Mesendoderm (in vitro differentiated cells): Measurements from ENCODE around the gene NELL2.

Experiments
- DNase-seq: peaks from one replicate; pipeline ENCODE4 v3.0.0; 2013
- H2AK5ac ChIP-seq: 2 replicates; pipeline ENCODE4 v1.6.1; 2013; ENCODE audit warnings: low read length, inconsistent platforms
- H2BK120ac ChIP-seq: 2 replicates; pipeline ENCODE4 v1.6.1; 2013; ENCODE audit warnings: low read depth, mild to moderate bottlenecking, low read length, moderate library complexity, mixed read lengths
- H2BK15ac ChIP-seq: replicated peaks from 2 replicates; pipeline ENCODE4 v1.6.1; 2013; ENCODE audit warnings: low read depth, mild to moderate bottlenecking, moderate library complexity
- H2BK5ac ChIP-seq: 2 replicates; pipeline ENCODE4 v1.6.1; 2013; ENCODE audit warnings: low read length, inconsistent platforms
- H3K18ac ChIP-seq: 2 replicates; pipeline ENCODE4 v1.6.1; 2013; ENCODE audit warnings: mild to moderate bottlenecking, low read length, mixed read lengths
- H3K23ac ChIP-seq: one replicate; pipeline ENCODE4 v1.6.1; 2013; ENCODE audit warnings: low read length
- H3K27ac ChIP-seq: 2 replicates; pipeline ENCODE4 v1.5.1; 2013; ENCODE audit warnings: low read depth, mild to moderate bottlenecking, inconsistent platforms, low read length, moderate library complexity
- H3K27me3 ChIP-seq: 2 replicates; pipeline ENCODE4 v1.6.1; 2013; ENCODE audit warnings: low read length, control low read depth, mild to moderate bottlenecking, inconsistent platforms; ENCODE audit not compliant: insufficient read depth, poor library complexity
- H3K36me3 ChIP-seq: 2 replicates; pipeline ENCODE4 v1.6.1; 2013; ENCODE audit warnings: low read length, inconsistent platforms; ENCODE audit not compliant: control insufficient read depth, insufficient read depth
- H3K4ac ChIP-seq: one replicate; pipeline ENCODE4 v1.6.1; 2013; ENCODE audit warnings: low read depth, mild to moderate bottlenecking, low read length, moderate library complexity
- H3K4me1 ChIP-seq: 2 replicates; pipeline ENCODE4 v1.6.1; 2013; ENCODE audit warnings: low read depth, low read length, inconsistent platforms; ENCODE audit not compliant: control insufficient read depth
- H3K4me2 ChIP-seq: 2 replicates; pipeline ENCODE4 v1.6.1; 2013; ENCODE audit warnings: low read length
- H3K4me3 ChIP-seq: 2 replicates; pipeline ENCODE4 v1.5.1; 2013; ENCODE audit warnings: mild to moderate bottlenecking, low read length
- H3K56ac ChIP-seq: one replicate; pipeline ENCODE4 v1.6.1; 2013; ENCODE audit warnings: low read length
- H3K79me1 ChIP-seq: 2 replicates; pipeline ENCODE4 v1.6.1; 2013; ENCODE audit warnings: low read length, inconsistent platforms
- H3K79me2 ChIP-seq: 2 replicates; pipeline ENCODE4 v1.6.1; 2013; ENCODE audit warnings: mild to moderate bottlenecking, low read length; ENCODE audit not compliant: control insufficient read depth, insufficient read depth
- H3K9ac ChIP-seq: 2 replicates; pipeline ENCODE4 v1.6.1; 2013; ENCODE audit warnings: low read length, inconsistent platforms
- H4K5ac ChIP-seq: one replicate; pipeline ENCODE4 v1.6.1; 2013; ENCODE audit warnings: low read length
- H4K8ac ChIP-seq: one replicate; pipeline ENCODE4 v1.6.1; 2013; ENCODE audit warnings: low read depth, mild to moderate bottlenecking, control low read depth, low read length, moderate library complexity
- WGBS: extraction: QIAGEN DNeasy Blood & Tissue Kit; methylation state at CpG from one replicate; pipeline ENCODE4 v1.1.7; 2013; ENCODE audit warnings: low lambda C conversion rate, missing lambda C conversion rate; ENCODE audit not compliant: insufficient coverage; ENCODE audit errors: extremely low coverage; 5-methylcytosine and 5-hydroxymethylcytosine counted together

The NELL2 gene

GRCh38 chr12:44777044-44777443 is 99.1 kb downstream of the NELL2 start:
- Histone ChIP-seq H3K56ac (no peak overlapping the region), H3K4me1 (no peaks in the 10 kb centered on the region), H3K23ac (no peak overlapping the region), H2AK5ac (no peak overlapping the region), H3K27ac (no peak overlapping the region), H3K27me3 (no peaks in the 10 kb centered on the region), H4K5ac (no peak overlapping the region), H3K9ac (no peak overlapping the region), H3K4me2 (no peak overlapping the region), H4K8ac (no peak overlapping the region), H3K36me3 (no peaks in the 10 kb centered on the region), H3K4ac (no peak overlapping the region), H2BK5ac (no peak overlapping the region), H2BK15ac (no peak overlapping the region), H3K4me3 (no peak overlapping the region), H3K79me1 (no peaks in the 10 kb centered on the region), H3K79me2 (no peaks in the 10 kb centered on the region), H3K18ac (no peak overlapping the region), H2BK120ac (no peak overlapping the region)
- no peak for DNase-seq
- WGBS, result no CpG with 5 or more reads among the region's 1 CpG

GRCh38 chr12:44775901-44776300 is 100.2 kb downstream of the NELL2 start:
- Histone ChIP-seq H3K9ac (no peak overlapping the region), H3K79me1 (no peaks in the 10 kb centered on the region), H3K4me1 (no peaks in the 10 kb centered on the region), H3K4ac (no peak overlapping the region), H2BK120ac (no peak overlapping the region), H3K18ac (no peak overlapping the region), H2BK15ac (no peak overlapping the region), H2BK5ac (no peak overlapping the region), H2AK5ac (no peak overlapping the region), H4K5ac (no peak overlapping the region), H3K27me3 (no peaks in the 10 kb centered on the region), H3K23ac (no peak overlapping the region), H3K56ac (no peak overlapping the region), H3K36me3 (no peaks in the 10 kb centered on the region), H3K4me2 (no peak overlapping the region), H3K4me3 (no peak overlapping the region), H4K8ac (no peak overlapping the region), H3K79me2 (no peaks in the 10 kb centered on the region), H3K27ac (no peak overlapping the region)
- DNase-seq, result no peak
- WGBS, result no CpG with 5 or more reads among the region's 6 CpGs

GRCh38 chr12:44774815-44775411 is 101.2 kb downstream of the NELL2 start:
- Histone ChIP-seq H3K4ac (no peak overlapping the region), H3K27ac (no peak overlapping the region), H3K36me3 (no peaks in the 10 kb centered on the region), H2BK120ac (no peak overlapping the region), H2BK15ac (no peak overlapping the region), H4K8ac (no peak overlapping the region), H3K27me3 (no peaks in the 10 kb centered on the region), H3K23ac (no peak overlapping the region), H3K79me1 (no peaks in the 10 kb centered on the region), H3K79me2 (no peaks in the 10 kb centered on the region), H3K4me3 (no peak overlapping the region), H3K4me2 (no peak overlapping the region), H2AK5ac (no peak overlapping the region), H3K4me1 (no peaks in the 10 kb centered on the region), H3K56ac (no peak overlapping the region), H3K18ac (no peak overlapping the region), H2BK5ac (no peak overlapping the region), H4K5ac (no peak overlapping the region), H3K9ac (no peak overlapping the region)
- DNase-seq, result peak; percentile 58
- whole genome bisulfite sequencing, result no CpG with 5 or more reads among the region's 11 CpGs

- Histone ChIP-seq H2BK120ac (no peak overlapping the region), H4K5ac (no peak overlapping the region), H2BK15ac (no peak overlapping the region), H3K79me2 (no peaks in the 10 kb centered on the region), H3K18ac (no peak overlapping the region), H3K4ac (no peak overlapping the region), H3K4me1 (no peaks in the 10 kb centered on the region), H3K27me3 (no peaks in the 10 kb centered on the region), H3K23ac (no peak overlapping the region), H3K56ac (no peak overlapping the region), H3K27ac (no peak overlapping the region), H3K36me3 (no peaks in the 10 kb centered on the region), H3K4me3 (no peak overlapping the region), H3K79me1 (no peaks in the 10 kb centered on the region), H2BK5ac (no peak overlapping the region), H3K9ac (no peak overlapping the region), H3K4me2 (no peak overlapping the region), H4K8ac (no peak overlapping the region), H2AK5ac (no peak overlapping the region)
- WGBS, result no CpG with 5 or more reads among the region's 8 CpGs
- DNase-seq, result no peak
These were observed 104.6 kb downstream of the NELL2 start for GRCh38 chr12:44771485-44772021.

GRCh38 chr12:44765796-44766195 is 110.3 kb downstream of the NELL2 start:
- H3K4me3 ChIP-seq, result no peak overlapping the region
- no peaks in the 10 kb centered on the region for H3K79me1 ChIP-seq
- H3K4me1 ChIP-seq, result no peaks in the 10 kb centered on the region
- no peak overlapping the region for H2AK5ac ChIP-seq
- no peak overlapping the region for H3K27ac ChIP-seq
- H3K23ac ChIP-seq, result no peak overlapping the region
- no peak overlapping the region for H4K5ac ChIP-seq
- no peak overlapping the region for H3K18ac ChIP-seq
- H3K4me2 ChIP-seq, result no peak overlapping the region
- H3K9ac ChIP-seq, result no peak overlapping the region
- no peaks in the 10 kb centered on the region for H3K79me2 ChIP-seq
- no peaks in the 10 kb centered on the region for H3K27me3 ChIP-seq
- WGBS, result no CpG with 5 or more reads among the region's 3 CpGs
- DNase-seq, result no peak
- H3K4ac ChIP-seq, result no peak overlapping the region
- no peaks in the 10 kb centered on the region for H3K36me3 ChIP-seq
- H3K56ac ChIP-seq, result no peak overlapping the region
- no peak overlapping the region for H4K8ac ChIP-seq
- H2BK120ac ChIP-seq, result no peak overlapping the region
- no peak overlapping the region for H2BK15ac ChIP-seq
- H2BK5ac ChIP-seq, result no peak overlapping the region

- H2BK120ac ChIP-seq, result no peak overlapping the region
- H3K18ac ChIP-seq, result no peak overlapping the region
- H4K8ac ChIP-seq, result no peak overlapping the region
- no peak overlapping the region for H3K27ac ChIP-seq
- H3K4me2 ChIP-seq, result no peak overlapping the region
- H3K4me1 ChIP-seq, result no peaks in the 10 kb centered on the region
- H3K79me2 ChIP-seq, result no peaks in the 10 kb centered on the region
- H2BK5ac ChIP-seq, result no peak overlapping the region
- H3K9ac ChIP-seq, result no peak overlapping the region
- no peaks in the 10 kb centered on the region for H3K27me3 ChIP-seq
- H3K4me3 ChIP-seq, result no peak overlapping the region
- H3K23ac ChIP-seq, result no peak overlapping the region
- H3K56ac ChIP-seq, result no peak overlapping the region
- H3K36me3 ChIP-seq, result no peaks in the 10 kb centered on the region
- H2AK5ac ChIP-seq, result no peak overlapping the region
- no peak overlapping the region for H4K5ac ChIP-seq
- DNase-seq, result no peak
- no peaks in the 10 kb centered on the region for H3K79me1 ChIP-seq
- no peak overlapping the region for H3K4ac ChIP-seq
- H2BK15ac ChIP-seq, result no peak overlapping the region
- no CpG with 5 or more reads among the region's 3 CpGs for WGBS
These were observed 113.1 kb downstream of the NELL2 start for GRCh38 chr12:44763021-44763420.
